ENCODE measurements around the gene CPLANE2. TPM values are rescaled to one million over a fixed set of nuclear protein-coding genes. Genes with fewer than 3 reads are reported as not detected.

The CPLANE2 gene
- total and polyA plus RNA-seq, 2 of the 4 experiments (the other 2 are of a cell fraction): 3.2 to 5.8 TPM

DNA sequence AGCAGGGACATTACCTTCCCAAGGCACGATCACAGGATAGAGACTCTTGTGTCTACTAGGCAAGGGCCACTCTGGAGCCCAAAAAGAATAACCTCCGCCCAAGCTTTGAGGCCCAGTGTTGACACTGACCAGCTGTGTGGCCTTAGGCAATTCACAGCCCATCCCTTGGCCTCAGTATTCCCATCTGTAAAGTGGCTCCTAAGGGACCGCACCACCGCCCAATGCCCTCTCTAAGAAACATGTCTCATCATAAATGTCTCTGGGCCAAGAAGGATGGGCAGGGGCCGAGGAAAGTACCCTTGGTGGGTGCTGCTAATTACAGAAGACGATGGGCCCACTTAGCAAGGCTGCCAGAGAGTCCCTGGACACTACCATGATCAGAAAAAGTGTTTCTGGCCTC, 25.2 kb downstream of the CPLANE2 start:
- no peak overlapping the region for H3K27ac ChIP-seq (ENCODE audit: insufficient read depth, low read length)
- H4K5ac ChIP-seq (ENCODE audit: low read depth, low read length): no peak overlapping the region
- 100% methylated on average over 4 of the region's 6 CpGs; no CpG with 5 or more reads in 1 of the 2 experiments for WGBS, 2 experiments (ENCODE audit: extremely low coverage in 2 of 2, insufficient read length in 1 of 2)
- no peak for ATAC-seq (ENCODE audit: low read depth)
- H3K4me1 ChIP-seq (ENCODE audit: control insufficient read depth, insufficient read depth, low read length): peaks cover 4% of the 10 kb centered on the region
- H3K4me3 ChIP-seq (ENCODE audit: insufficient read depth, low read depth, low read length): no peak overlapping the region
- H3K18ac ChIP-seq (ENCODE audit: low read depth, low read length): no peak overlapping the region
- no TSS peak for BruUV-seq (replicated peaks)
- H2AK9ac ChIP-seq (replicated peaks; ENCODE audit: low read depth, low read length, poor library complexity): no peak overlapping the region
- no peak overlapping the region for H3K9ac ChIP-seq (ENCODE audit: low read depth, low read length)
- H2BK15ac ChIP-seq (ENCODE audit: low read depth, low read length): no peak overlapping the region
- no peak overlapping the region for H3K23ac ChIP-seq (ENCODE audit: low read depth, low read length)
- intact Hi-C loops (cut with micrococcal nuclease): no loop called here
- no peak overlapping the region for H4K91ac ChIP-seq (ENCODE audit: insufficient read depth, low read depth, low read length)
- H3K9me3 ChIP-seq (ENCODE audit: control insufficient read depth, insufficient read depth, low read length): no peaks in the 10 kb centered on the region
- no peak overlapping the region for H3K4me2 ChIP-seq (ENCODE audit: low read depth, low read length)
- H3K56ac ChIP-seq (ENCODE audit: extremely low read depth, insufficient read depth, low read length): no peak overlapping the region
- ChIA-PET POLR2A (ENCODE audit: unreplicated experiment) (no interaction called here), CTCF (no interaction called here)
- no peak overlapping the region for H3K14ac ChIP-seq (replicated peaks; ENCODE audit: low read depth, low read length)
- H2BK20ac ChIP-seq (ENCODE audit: low read depth, low read length): no peak overlapping the region
- 0 out of 2 replicates have a peak, but pooled peaks cover 5% of the 10 kb centered on the region for H3K9me1 ChIP-seq (ENCODE audit: insufficient read depth, low read length)
- no peak overlapping the region for H2AFZ ChIP-seq (replicated peaks; ENCODE audit: low read length, poor library complexity)
- H3K79me1 ChIP-seq (ENCODE audit: low read depth in 1 of 2, low read length in 2 of 2): no peaks in the 10 kb centered on the region
- no peak overlapping the region for H2BK120ac ChIP-seq (ENCODE audit: low read depth, low read length)
- H4K8ac ChIP-seq (ENCODE audit: low read depth in 2 of 2, low read length in 2 of 2): no peak overlapping the region
- no peak overlapping the region for H2BK5ac ChIP-seq (ENCODE audit: low read depth, low read length, poor library complexity, severe bottlenecking)
- H3K27me3 ChIP-seq (ENCODE audit: control insufficient read depth, insufficient read depth, low read length): no peaks in the 10 kb centered on the region
- no peak overlapping the region for H3K4ac ChIP-seq (ENCODE audit: low read depth, low read length)
- H2AK5ac ChIP-seq (ENCODE audit: low read depth, low read length): no peak overlapping the region
- dilution Hi-C loops (cut with HindIII; ENCODE audit: low sequenced_read_pairs, unreplicated experiment): no loop called here
- no peaks in the 10 kb centered on the region for H3K36me3 ChIP-seq (ENCODE audit: control insufficient read depth, insufficient read depth, low read length)
- no peak for DNase-seq
- H4K20me1 ChIP-seq (ENCODE audit: insufficient read depth, low read length): no peaks in the 10 kb centered on the region
- in situ Hi-C loops (cut with MboI; ENCODE audit: low sequenced_read_pairs): no loop called here
- TF ChIP-seq, protein P1, sequence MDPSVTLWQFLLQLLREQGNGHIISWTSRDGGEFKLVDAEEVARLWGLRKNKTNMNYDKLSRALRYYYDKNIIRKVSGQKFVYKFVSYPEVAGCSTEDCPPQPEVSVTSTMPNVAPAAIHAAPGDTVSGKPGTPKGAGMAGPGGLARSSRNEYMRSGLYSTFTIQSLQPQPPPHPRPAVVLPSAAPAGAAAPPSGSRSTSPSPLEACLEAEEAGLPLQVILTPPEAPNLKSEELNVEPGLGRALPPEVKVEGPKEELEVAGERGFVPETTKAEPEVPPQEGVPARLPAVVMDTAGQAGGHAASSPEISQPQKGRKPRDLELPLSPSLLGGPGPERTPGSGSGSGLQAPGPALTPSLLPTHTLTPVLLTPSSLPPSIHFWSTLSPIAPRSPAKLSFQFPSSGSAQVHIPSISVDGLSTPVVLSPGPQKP (IDR thresholded peaks at IDR 0.05; ENCODE audit: borderline replicate concordance, low read depth, low read length): no peak
- TF ChIP-seq BHLHE40 (IDR thresholded peaks at IDR 0.05; ENCODE audit: low read depth, low read length) (no peak), NFE2L2 (IDR thresholded peaks at IDR 0.05; ENCODE audit: low read depth, low read length) (no peak), MAZ (IDR thresholded peaks at IDR 0.05; ENCODE audit: borderline replicate concordance, low read depth, low read length) (no peak), MXI1 (IDR thresholded peaks at IDR 0.05; ENCODE audit: borderline replicate concordance, low read depth, low read length) (no peak), SMC3 (IDR thresholded peaks at IDR 0.05; ENCODE audit: low read depth, low read length) (no peak), USF2 (IDR thresholded peaks at IDR 0.05; ENCODE audit: low read depth, low read length) (no peak), CHD1 (IDR thresholded peaks at IDR 0.05; ENCODE audit: low read depth, low read length) (no peak), FOS (IDR thresholded peaks at IDR 0.05; ENCODE audit: low read depth, low read length) (no peak), CTCF (conservative IDR thresholded peaks at IDR 0.05; ENCODE audit: low read depth, low read length) (no peak), POLR2A (IDR thresholded peaks at IDR 0.05; ENCODE audit: low read depth, low read length) (no peak)

Measured in IMR-90 (cell line).